T-helper 1 cell treated with Interleukin-12 subunit alpha and Interleukin-12 subunit beta and Interleukin-4 antibody, amounts not matched to agents 30 μg/mL and 1 μg/mL, for 36 hours (primary cell): ENCODE measurements around the gene GPN2.
A peak's percentile ranks its signal among the peaks of the same experiment; 100 is the strongest.

Experiments used
- H3K27ac Mint-ChIP-seq: one replicate; pipeline ENCODE4 v1.8.0; 2021; ENCODE audit warnings: mild to moderate bottlenecking, mixed read lengths
- H3K27me3 Mint-ChIP-seq: one replicate; pipeline ENCODE4 v1.8.0; 2021; ENCODE audit warnings: low read depth, mixed read lengths
- H3K36me3 Mint-ChIP-seq: one replicate; pipeline ENCODE4 v1.8.0; 2021; ENCODE audit warnings: low read depth, mixed read lengths
- H3K4me1 Mint-ChIP-seq: one replicate; pipeline ENCODE4 v1.8.0; 2021; ENCODE audit warnings: low read depth, mixed read lengths
- H3K4me3 Mint-ChIP-seq: one replicate; pipeline ENCODE4 v1.8.0; 2021; ENCODE audit warnings: mild to moderate bottlenecking, moderate library complexity, mixed read lengths
- H3K9me3 Mint-ChIP-seq: one replicate; pipeline ENCODE4 v1.8.0; 2021; ENCODE audit warnings: mixed read lengths

The GPN2 gene

GRCh38 chr1:26912147-26912490, 22.0 kb upstream of the GPN2 start:
- no peaks in the 10 kb centered on the region for H3K4me1 Mint-ChIP-seq
- H3K27ac Mint-ChIP-seq: no peak overlapping the region
- no peaks in the 10 kb centered on the region for H3K9me3 Mint-ChIP-seq

GRCh38 chr1:26911399-26912146, 21.5 kb upstream of the GPN2 start:
- no peak overlapping the region for H3K4me3 Mint-ChIP-seq
- peaks cover 3% of the 10 kb centered on the region for H3K27me3 Mint-ChIP-seq
- no peaks in the 10 kb centered on the region for H3K36me3 Mint-ChIP-seq
- no peaks in the 10 kb centered on the region for H3K4me1 Mint-ChIP-seq
- H3K27ac Mint-ChIP-seq: no peak overlapping the region
- no peaks in the 10 kb centered on the region for H3K9me3 Mint-ChIP-seq

More at GRCh38 chr1:26912147-26912490, 22.0 kb upstream of the GPN2 start:
- Mint-ChIP-seq H3K36me3 (no peaks in the 10 kb centered on the region), H3K27me3 (peaks cover 3% of the 10 kb centered on the region), H3K4me3 (no peak overlapping the region)

GRCh38 chr1:26910343-26911160, 20.5 kb upstream of the GPN2 start:
- no peaks in the 10 kb centered on the region for H3K4me1 Mint-ChIP-seq

GRCh38 chr1:26909951-26910342, 19.9 kb upstream of the GPN2 start:
- peaks cover 3% of the 10 kb centered on the region for H3K27me3 Mint-ChIP-seq
- no peaks in the 10 kb centered on the region for H3K4me1 Mint-ChIP-seq
- no peaks in the 10 kb centered on the region for H3K36me3 Mint-ChIP-seq
- no peaks in the 10 kb centered on the region for H3K9me3 Mint-ChIP-seq
- H3K4me3 Mint-ChIP-seq: no peak overlapping the region
- no peak overlapping the region for H3K27ac Mint-ChIP-seq

More at GRCh38 chr1:26910343-26911160, 20.5 kb upstream of the GPN2 start:
- H3K4me3 Mint-ChIP-seq: no peak overlapping the region
- peaks cover 3% of the 10 kb centered on the region for H3K27me3 Mint-ChIP-seq
- no peaks in the 10 kb centered on the region for H3K9me3 Mint-ChIP-seq
- H3K36me3 Mint-ChIP-seq: no peaks in the 10 kb centered on the region
- H3K27ac Mint-ChIP-seq: no peak overlapping the region

- H3K36me3 Mint-ChIP-seq: no peaks in the 10 kb centered on the region
- H3K27ac Mint-ChIP-seq: no peak overlapping the region
- H3K4me3 Mint-ChIP-seq: no peak overlapping the region
- H3K27me3 Mint-ChIP-seq: peaks cover 6% of the 10 kb centered on the region
- H3K9me3 Mint-ChIP-seq: no peaks in the 10 kb centered on the region
- no peaks in the 10 kb centered on the region for H3K4me1 Mint-ChIP-seq
Measured at GRCh38 chr1:26907071-26907917, 17.2 kb upstream of the GPN2 start.

- H3K4me1 Mint-ChIP-seq: peaks cover 20% of the 10 kb centered on the region
- H3K27ac Mint-ChIP-seq: peak overlapping the region; percentile 98
- H3K36me3 Mint-ChIP-seq: peaks cover 5% of the 10 kb centered on the region
- no peaks in the 10 kb centered on the region for H3K9me3 Mint-ChIP-seq
- peak overlapping the region; percentile 96 for H3K4me3 Mint-ChIP-seq
- H3K27me3 Mint-ChIP-seq: peaks cover 7% of the 10 kb centered on the region
Measured at GRCh38 chr1:26900815-26901511, 10.9 kb upstream of the GPN2 start.

- Mint-ChIP-seq H3K4me1 (peaks cover 20% of the 10 kb centered on the region), H3K36me3 (peaks cover 5% of the 10 kb centered on the region), H3K9me3 (no peaks in the 10 kb centered on the region), H3K27me3 (peaks cover 7% of the 10 kb centered on the region), H3K4me3 (peak within 1 kb of the TSS; percentile 96), H3K27ac (peak within 1 kb of the TSS; percentile 98)
Measured at GRCh38 chr1:26900001-26900814, 10.1 kb upstream of the GPN2 start, which contains the start of gene GPATCH3. Gene GPATCH3, minus strand, starts transcription at chr1:26900467. Its CDS starts 25 bp downstream, at chr1:26900442.

- no peaks in the 10 kb centered on the region for H3K9me3 Mint-ChIP-seq
- peaks cover 22% of the 10 kb centered on the region for H3K4me1 Mint-ChIP-seq
- H3K36me3 Mint-ChIP-seq: peaks cover 21% of the 10 kb centered on the region
- H3K4me3 Mint-ChIP-seq: no peak overlapping the region
- no peak overlapping the region for H3K27ac Mint-ChIP-seq
- H3K27me3 Mint-ChIP-seq: peaks cover 5% of the 10 kb centered on the region
Measured at GRCh38 chr1:26897351-26897750, 7.3 kb upstream of the GPN2 start.

- peaks cover 30% of the 10 kb centered on the region for H3K36me3 Mint-ChIP-seq
- H3K27ac Mint-ChIP-seq: no peak overlapping the region
- H3K27me3 Mint-ChIP-seq: no peaks in the 10 kb centered on the region
- peaks cover 14% of the 10 kb centered on the region for H3K4me1 Mint-ChIP-seq
- no peaks in the 10 kb centered on the region for H3K9me3 Mint-ChIP-seq
- H3K4me3 Mint-ChIP-seq: no peak overlapping the region
Measured at GRCh38 chr1:26894263-26894662, 4.2 kb upstream of the GPN2 start.

- no peaks in the 10 kb centered on the region for H3K9me3 Mint-ChIP-seq
- H3K27ac Mint-ChIP-seq: peak overlapping the region; percentile 91
- H3K27me3 Mint-ChIP-seq: no peaks in the 10 kb centered on the region
- H3K4me3 Mint-ChIP-seq: peak overlapping the region; percentile 94
- H3K36me3 Mint-ChIP-seq: peaks cover 38% of the 10 kb centered on the region
- peaks cover 23% of the 10 kb centered on the region for H3K4me1 Mint-ChIP-seq
Measured at GRCh38 chr1:26890467-26890796, 349 bp upstream of the GPN2 start.

- peak overlapping the region; percentile 91 for H3K27ac Mint-ChIP-seq
- no peaks in the 10 kb centered on the region for H3K27me3 Mint-ChIP-seq
- peak overlapping the region; percentile 94 for H3K4me3 Mint-ChIP-seq
- no peaks in the 10 kb centered on the region for H3K9me3 Mint-ChIP-seq
- H3K4me1 Mint-ChIP-seq: peaks cover 25% of the 10 kb centered on the region
- peaks cover 47% of the 10 kb centered on the region for H3K36me3 Mint-ChIP-seq
Measured at GRCh38 chr1:26888231-26888630, 1.9 kb downstream of the GPN2 start.

GRCh38 chr1:26887125-26887524, 3.0 kb downstream of the GPN2 start:
- Mint-ChIP-seq H3K4me3 (peak overlapping the region; percentile 52), H3K4me1 (peaks cover 25% of the 10 kb centered on the region), H3K27ac (peak overlapping the region; percentile 49), H3K36me3 (peaks cover 48% of the 10 kb centered on the region), H3K9me3 (no peaks in the 10 kb centered on the region), H3K27me3 (no peaks in the 10 kb centered on the region)

- H3K9me3 Mint-ChIP-seq: no peaks in the 10 kb centered on the region
- no peaks in the 10 kb centered on the region for H3K27me3 Mint-ChIP-seq
- no peak overlapping the region for H3K4me3 Mint-ChIP-seq
- H3K36me3 Mint-ChIP-seq: peaks cover 37% of the 10 kb centered on the region
- H3K4me1 Mint-ChIP-seq: peaks cover 7% of the 10 kb centered on the region
- no peak overlapping the region for H3K27ac Mint-ChIP-seq
Measured at GRCh38 chr1:26882696-26883463, 7.2 kb downstream of the GPN2 start.
